Measurements from ENCODE around the gene CARF. TPM values are rescaled to one million over a fixed set of nuclear protein-coding genes. Genes with fewer than 3 reads are reported as not detected.

CARF gene
- total and polyA plus RNA-seq, 2 of the 13 experiments (the other 11 are each of a cell fraction or from before 2014, with no cell fraction given) = 3.0 to 5.4 TPM

GRCh38 chr2:202911512-202912341 lies at the start of gene CARF, which contains the start of gene WDR12 (continued):
- TF ChIP-seq TFAP4 (IDR thresholded peaks at IDR 0.05; ENCODE audit: borderline replicate concordance, low read depth) = no peak
- TF ChIP-seq NR2F1 (CRISPR knock-in tag; IDR thresholded peaks at IDR 0.05) = peak in 1 of 2 experiments; percentile 91; a peak in 1 of 4 replicates
- TF ChIP-seq ZNF883 (CRISPR knock-in tag; IDR thresholded peaks at IDR 0.05; ENCODE audit: not compliant biosample characterization) = no peak
- no peak for TF ChIP-seq ZNF569 (CRISPR knock-in tag; IDR thresholded peaks at IDR 0.05; ENCODE audit: borderline replicate concordance)
- TF ChIP-seq HNF1B (CRISPR knock-in tag; IDR thresholded peaks at IDR 0.05) = no peak
- no peak for TF ChIP-seq HIVEP1 (CRISPR knock-in tag; IDR thresholded peaks at IDR 0.05)
- 0 out of 2 replicates have a peak, but pooled peaks have one; percentile 62 for TF ChIP-seq ZNF674 (CRISPR knock-in tag; IDR thresholded peaks at IDR 0.05; ENCODE audit: low read depth)
- TF ChIP-seq ZNF124 (CRISPR knock-in tag; IDR thresholded peaks at IDR 0.05) = 0 out of 2 replicates have a peak, but pooled peaks have one; percentile 45
- TF ChIP-seq ZNF251 (CRISPR knock-in tag; IDR thresholded peaks at IDR 0.05) = no peak
- TF ChIP-seq SALL2 (CRISPR knock-in tag; IDR thresholded peaks at IDR 0.05) = no peak
- 0 out of 2 replicates have a peak, but pooled peaks have one; percentile 2 for TF ChIP-seq NFIC (IDR thresholded peaks at IDR 0.05; ENCODE audit: low read length)
- peak; percentile 98 for TF ChIP-seq DMAP1 (CRISPR knock-in tag; IDR thresholded peaks at IDR 0.05)
- 0 out of 2 replicates have a peak, but pooled peaks have one; percentile 12 for TF ChIP-seq UBTF (CRISPR knock-in tag; IDR thresholded peaks at IDR 0.05)
- TF ChIP-seq NFKBIZ (CRISPR knock-in tag; IDR thresholded peaks at IDR 0.05) = no peak
- TF ChIP-seq HOXA3 (CRISPR knock-in tag; IDR thresholded peaks at IDR 0.05) = peak; percentile 68
- peak; percentile 83 for TF ChIP-seq HNRNPLL (IDR thresholded peaks at IDR 0.05; ENCODE audit: low read depth, low read length, poor library complexity, severe bottlenecking)
- TF ChIP-seq TP53 (CRISPR knock-in tag; conservative IDR thresholded peaks at IDR 0.05) = no peak
- peak; percentile 92; the same call in 1 of the 2 replicates for TF ChIP-seq ZNF816 (CRISPR knock-in tag; IDR thresholded peaks at IDR 0.05; ENCODE audit: borderline replicate concordance)
- TF ChIP-seq ZNF567 (CRISPR knock-in tag; IDR thresholded peaks at IDR 0.05; ENCODE audit: borderline replicate concordance) = 0 out of 2 replicates have a peak, but pooled peaks have one; percentile 58
- TF ChIP-seq TAF15 (IDR thresholded peaks at IDR 0.05; ENCODE audit: low read depth, low read length, poor library complexity, severe bottlenecking) = no peak
- TF ChIP-seq ZFP90 (CRISPR knock-in tag; IDR thresholded peaks at IDR 0.05; ENCODE audit: borderline replicate concordance) = no peak
- TF ChIP-seq ZNF333 (CRISPR knock-in tag; IDR thresholded peaks at IDR 0.05; ENCODE audit: borderline replicate concordance) = no peak
- no peak; the same call in 1 of the 2 replicates for TF ChIP-seq FOXO1 (CRISPR knock-in tag; IDR thresholded peaks at IDR 0.05)
- peak; percentile 10 for TF ChIP-seq TEAD3 (CRISPR knock-in tag; optimal IDR thresholded peaks at IDR 0.05; ENCODE audit: borderline replicate concordance)
- peak; percentile 99 for TF ChIP-seq MAX (IDR thresholded peaks at IDR 0.05)

Measured in HepG2 (cell line).